Measurements from ENCODE around the gene HOXD10.

DNA sequence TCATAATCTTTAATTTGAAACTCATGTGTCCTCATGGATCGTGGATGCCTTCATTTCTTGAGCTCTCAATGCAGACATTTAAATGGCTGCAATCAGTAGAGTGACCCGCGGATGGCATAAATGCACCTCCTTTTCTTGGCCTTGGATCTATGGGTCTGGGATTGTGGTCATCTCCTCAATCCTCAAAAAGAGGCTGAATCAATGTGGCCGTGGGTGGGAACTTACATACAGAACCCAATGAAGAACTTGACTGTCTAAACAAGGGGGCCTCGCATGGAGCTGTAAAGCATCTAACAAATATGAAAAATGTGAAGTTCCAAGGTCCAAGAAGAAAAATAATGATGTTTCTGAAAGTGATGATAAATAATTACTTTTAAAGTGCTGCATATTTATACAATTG is 21.2 kb upstream of the HOXD10 start:
- no peak for TF ChIP-seq POLR2AphosphoS5 (IDR thresholded peaks at IDR 0.05; ENCODE audit: insufficient read depth in 1 of 2, low read depth in 1 of 2)
- TF ChIP-seq, protein P1, sequence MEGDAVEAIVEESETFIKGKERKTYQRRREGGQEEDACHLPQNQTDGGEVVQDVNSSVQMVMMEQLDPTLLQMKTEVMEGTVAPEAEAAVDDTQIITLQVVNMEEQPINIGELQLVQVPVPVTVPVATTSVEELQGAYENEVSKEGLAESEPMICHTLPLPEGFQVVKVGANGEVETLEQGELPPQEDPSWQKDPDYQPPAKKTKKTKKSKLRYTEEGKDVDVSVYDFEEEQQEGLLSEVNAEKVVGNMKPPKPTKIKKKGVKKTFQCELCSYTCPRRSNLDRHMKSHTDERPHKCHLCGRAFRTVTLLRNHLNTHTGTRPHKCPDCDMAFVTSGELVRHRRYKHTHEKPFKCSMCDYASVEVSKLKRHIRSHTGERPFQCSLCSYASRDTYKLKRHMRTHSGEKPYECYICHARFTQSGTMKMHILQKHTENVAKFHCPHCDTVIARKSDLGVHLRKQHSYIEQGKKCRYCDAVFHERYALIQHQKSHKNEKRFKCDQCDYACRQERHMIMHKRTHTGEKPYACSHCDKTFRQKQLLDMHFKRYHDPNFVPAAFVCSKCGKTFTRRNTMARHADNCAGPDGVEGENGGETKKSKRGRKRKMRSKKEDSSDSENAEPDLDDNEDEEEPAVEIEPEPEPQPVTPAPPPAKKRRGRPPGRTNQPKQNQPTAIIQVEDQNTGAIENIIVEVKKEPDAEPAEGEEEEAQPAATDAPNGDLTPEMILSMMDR (IDR thresholded peaks at IDR 0.05): no peak
- no peak for TF ChIP-seq POLR2A (IDR thresholded peaks at IDR 0.05)
